K562 treated with DMSO at 1 percent for 48 hours (cell line): ENCODE results near the gene PML. TPM values are rescaled to one million over a fixed set of nuclear protein-coding genes. Genes with fewer than 3 reads are reported as not detected.

ENCODE experiments used
- total RNA-seq: library from RNA; unstranded; fragments of 300-600 nt; gene quantifications from 2 replicates; pipeline ENCODE4 v1.2.3, GENCODE V29; 2022; ENCODE audit warnings: low replicate concordance; ENCODE audit errors: extremely low read depth

PML gene
- total RNA-seq = not detected in 2 replicates

GRCh38 chr15:73994413-73994883 lies at the start of gene PML:
Gene PML, plus strand, starts transcription at chr15:73994716. Its CDS starts 97 bp downstream, at chr15:73994813.

DNA sequence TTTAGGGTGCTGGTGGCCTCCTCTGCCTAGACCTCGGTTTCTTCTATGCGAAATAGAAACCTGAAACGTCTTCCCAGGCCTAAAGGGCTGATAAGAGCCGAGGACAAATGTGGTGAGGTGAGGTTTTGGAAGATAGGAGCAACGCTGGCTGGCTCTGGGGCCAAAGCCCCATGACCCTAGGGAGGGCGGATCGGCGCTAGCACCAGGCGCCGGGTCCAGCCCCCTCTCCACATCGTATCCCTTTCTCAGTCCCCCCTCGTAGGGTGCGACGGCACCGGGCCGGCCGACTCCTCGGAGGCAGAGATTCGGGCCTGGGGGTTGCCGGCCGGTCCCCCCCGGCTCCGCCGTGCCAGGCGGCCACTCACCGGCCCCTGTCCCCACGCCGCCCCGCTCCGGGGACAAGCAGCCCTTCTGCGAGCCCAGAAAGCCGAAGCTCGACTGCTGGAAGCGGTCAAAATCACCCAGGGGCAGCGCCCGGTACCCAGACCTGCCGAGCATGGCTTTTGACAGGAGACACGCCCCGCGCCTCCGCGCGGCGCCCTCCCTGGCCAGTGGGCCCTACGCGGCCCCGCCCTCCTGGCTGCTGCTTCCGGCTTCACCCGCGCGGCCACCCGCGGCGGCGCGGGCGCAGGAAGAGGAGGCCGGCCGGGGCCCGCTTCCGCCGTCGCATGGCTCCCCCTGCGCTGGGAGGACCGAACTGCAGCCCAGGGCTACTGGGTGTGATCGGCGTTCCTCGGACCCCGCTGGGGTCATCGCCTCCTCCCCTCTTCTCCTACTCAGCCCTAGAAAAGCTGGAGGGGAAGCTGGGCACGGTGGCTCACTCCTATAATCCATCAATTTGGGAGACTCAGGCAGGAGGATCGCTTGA lies 2.6 kb upstream of the PML start, which contains the start of gene STOML1:
Gene STOML1, minus strand, starts transcription at position 570 of the 868 bp plus-strand sequence. Its CDS starts 72 bp downstream, at position 498.

DNA sequence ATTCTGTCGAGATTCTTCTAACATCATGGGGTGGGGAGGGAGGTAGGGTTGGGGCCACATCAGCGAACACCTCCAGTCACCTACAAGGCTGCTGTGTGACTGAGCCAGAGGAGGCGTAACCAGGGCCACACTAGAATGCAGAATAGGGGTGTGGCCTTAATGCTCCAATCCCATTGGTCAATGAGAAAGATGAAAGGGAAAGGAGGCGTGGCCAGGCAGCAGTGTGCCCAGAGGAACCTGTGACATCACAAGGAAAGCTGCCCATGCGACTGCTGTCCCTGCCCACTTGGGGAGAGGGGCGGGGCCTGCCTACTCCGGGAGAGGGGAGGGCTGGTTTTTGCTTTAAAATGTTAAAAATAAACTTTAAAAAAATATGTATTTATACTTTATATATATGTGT lies 87.9 kb downstream of the PML start, which contains the start of gene GOLGA6A:
Gene GOLGA6A, minus strand, starts transcription at position 101 of the 400 bp plus-strand sequence. Its CDS starts 41 bp downstream, at position 60.

Other genes starting within 250 kb of the PML start
- gene INSYN1, start 241.4 kb upstream of the PML start, total RNA-seq = not detected in 2 replicates
- not detected in 2 replicates for gene TBC1D21, start 121.2 kb upstream of the PML start, total RNA-seq
- gene LOXL1, start 68.3 kb upstream of the PML start, total RNA-seq = not detected in 2 replicates
- gene STOML1, start 2.4 kb upstream of the PML start, total RNA-seq = not detected in 2 replicates
- not detected in 2 replicates for gene GOLGA6A, start 87.8 kb downstream of the PML start, total RNA-seq
- gene ISLR2, start 135.9 kb downstream of the PML start, total RNA-seq = not detected in 2 replicates
- not detected in 2 replicates for gene ISLR, start 179.0 kb downstream of the PML start, total RNA-seq
- not detected in 2 replicates for gene STRA6, start 208.1 kb downstream of the PML start, total RNA-seq
- not detected in 2 replicates for gene CCDC33, start 241.6 kb downstream of the PML start, total RNA-seq